ENCODE data around the gene ARL15. TPM values are rescaled to one million over a fixed set of nuclear protein-coding genes. Genes with fewer than 3 reads are reported as not detected.

Gene ARL15
- total and polyA plus RNA-seq, 8 donors, result 20.2 to 27.7 (median 25.1) TPM

GRCh38 chr5:53940921-53941320 lies 369.5 kb downstream of the ARL15 start:
- TF ChIP-seq CTCF (IDR thresholded peaks at IDR 0.05), result no peak
- intact Hi-C loops (cut with DNase I), result no loop called here
- Histone ChIP-seq H3K9me3 (no peaks in the 10 kb centered on the region), H3K36me3 (no peaks in the 10 kb centered on the region), H3K27me3 (no peaks in the 10 kb centered on the region), H3K4me3 (no peak overlapping the region), H3K27ac (no peak overlapping the region), H3K4me1 (no peaks in the 10 kb centered on the region)
- ATAC-seq (no peak), DNase-seq (no peak)

- no peaks in the 10 kb centered on the region for H3K9me3 ChIP-seq
- no peaks in the 10 kb centered on the region for H3K4me1 ChIP-seq
- H3K27me3 ChIP-seq, result no peaks in the 10 kb centered on the region
- ATAC-seq (no peak), DNase-seq (no peak)
- intact Hi-C loops (cut with DNase I), result no loop called here
- H3K4me3 ChIP-seq, result no peak overlapping the region
- H3K27ac ChIP-seq, result no peak overlapping the region
- H3K36me3 ChIP-seq, result no peaks in the 10 kb centered on the region
- TF ChIP-seq CTCF (IDR thresholded peaks at IDR 0.05), result no peak
Measured at GRCh38 chr5:53937467-53937866, 372.9 kb downstream of the ARL15 start.

- H3K27ac ChIP-seq, result no peak overlapping the region
- ATAC-seq (no peak), DNase-seq (peak in 2 of 4 donors; percentile 40 to 46)
- no peaks in the 10 kb centered on the region for H3K9me3 ChIP-seq
- no peak overlapping the region for H3K4me3 ChIP-seq
- no peak for TF ChIP-seq CTCF (IDR thresholded peaks at IDR 0.05)
- H3K36me3 ChIP-seq, result no peaks in the 10 kb centered on the region
- H3K27me3 ChIP-seq, result no peaks in the 10 kb centered on the region
- intact Hi-C loops (cut with DNase I), result no loop called here
- no peaks in the 10 kb centered on the region for H3K4me1 ChIP-seq
Measured at GRCh38 chr5:53936481-53937352, 373.7 kb downstream of the ARL15 start.

GRCh38 chr5:53934151-53934820 lies 376.1 kb downstream of the ARL15 start:
- H3K4me1 ChIP-seq, result no peaks in the 10 kb centered on the region
- H3K27ac ChIP-seq, result no peak overlapping the region
- H3K9me3 ChIP-seq, result no peaks in the 10 kb centered on the region
- ATAC-seq (no peak), DNase-seq (no peak)
- H3K4me3 ChIP-seq, result no peak overlapping the region
- H3K36me3 ChIP-seq, result no peaks in the 10 kb centered on the region
- no peaks in the 10 kb centered on the region for H3K27me3 ChIP-seq
- no peak for TF ChIP-seq CTCF (IDR thresholded peaks at IDR 0.05)
- intact Hi-C loops (cut with DNase I), result no loop called here

GRCh38 chr5:53932351-53932750 lies 378.0 kb downstream of the ARL15 start:
- Histone ChIP-seq H3K9me3 (no peaks in the 10 kb centered on the region), H3K36me3 (no peaks in the 10 kb centered on the region), H3K27ac (no peak overlapping the region), H3K27me3 (no peaks in the 10 kb centered on the region), H3K4me1 (no peaks in the 10 kb centered on the region), H3K4me3 (no peak overlapping the region)
- no peak for TF ChIP-seq CTCF (IDR thresholded peaks at IDR 0.05)
- ATAC-seq (no peak), DNase-seq (no peak)
- intact Hi-C loops (cut with DNase I), result no loop called here
